Activated CD8-positive, alpha-beta T cell treated with anti-CD3 and anti-CD28 coated beads for 36 hours (primary cell): Measurements from ENCODE around the gene TNNT3. TPM values are rescaled to one million over a fixed set of nuclear protein-coding genes. Genes with fewer than 3 reads are reported as not detected.
A peak's percentile ranks its signal among the peaks of the same experiment; 100 is the strongest.

ENCODE experiments used
- ATAC-seq: fragments of 200-7000 bp; cut with Tn5 transposase; one replicate; pipeline ENCODE4 v1.10.0; 2021; ENCODE audit warnings: mild to moderate bottlenecking, moderate library complexity
- CTCF ChIA-PET: fragments of 350-600 bp; sonication (Branson Sonifier 250); formaldehyde crosslinking; loops from one replicate; lab custom pipeline; 2021; ENCODE audit warnings: antibody characterized with exemption; lab: Charles Lee
- POLR2A ChIA-PET: fragments of 350-600 bp; sonication (Branson Sonifier 250); formaldehyde crosslinking; loops from one replicate; lab custom pipeline; 2021; ENCODE audit warnings: antibody characterized with exemption; lab: Charles Lee
- DNase-seq: peaks from one replicate; pipeline ENCODE4 v3.0.0-alpha.2; 2020
- H3K27ac Mint-ChIP-seq: one replicate; pipeline ENCODE4 v1.8.0; 2021; ENCODE audit warnings: mild to moderate bottlenecking, mixed read lengths
- H3K27me3 Mint-ChIP-seq: one replicate; pipeline ENCODE4 v1.8.0; 2021; ENCODE audit warnings: mixed read lengths
- H3K36me3 Mint-ChIP-seq: one replicate; pipeline ENCODE4 v1.8.0; 2021; ENCODE audit warnings: low read depth, mixed read lengths
- H3K4me1 Mint-ChIP-seq: one replicate; pipeline ENCODE4 v1.8.0; 2021; ENCODE audit warnings: low read depth, mixed read lengths
- H3K4me3 Mint-ChIP-seq: one replicate; pipeline ENCODE4 v1.8.0; 2021; ENCODE audit warnings: mild to moderate bottlenecking, moderate library complexity, mixed read lengths
- H3K9me3 Mint-ChIP-seq: one replicate; pipeline ENCODE4 v1.8.0; 2021; ENCODE audit warnings: mixed read lengths
- CTCF ChIP-seq: fragments of 200-600 bp; IDR thresholded peaks from one replicate; pipeline ENCODE4 v1.8.0; 2022; ENCODE audit warnings: antibody characterized with exemption, mild to moderate bottlenecking
- intact Hi-C: fragments of 100-400 bp; cut with micrococcal nuclease; formaldehyde crosslinking; loops from one replicate; pipeline ENCODE4 v1.10.0; 2022
- total RNA-seq, 2 experiments: library from RNA; stranded (reverse); gene quantifications; one replicate each; pipeline ENCODE4 v1.2.3, GENCODE V29; 2021

Gene TNNT3
- 1 to 10 TPM; 4.9 to 5.4 TPM for total RNA-seq

GRCh38 chr11:1919391-1920127 lies at the start of gene TNNT3:
Gene TNNT3 (plus strand): TSS chr11:1919703. CDS start chr11:1922875, 3,172 bp downstream.
- peaks cover 4% of the 10 kb centered on the region for H3K27me3 Mint-ChIP-seq
- H3K4me1 Mint-ChIP-seq: peaks cover 17% of the 10 kb centered on the region
- peaks cover 1% of the 10 kb centered on the region for H3K9me3 Mint-ChIP-seq
- no peak for DNase-seq
- intact Hi-C loops: loop anchor here (5.0 kb wide), 1 partner anchor 37 kb away; no protein-coding TSS in a partner anchor
- ChIA-PET POLR2A (interaction anchor here (0.9 to 4.8 kb wide), 2 partner anchors 30 to 65 kb away, joined by 3 to 62 read pairs; partner anchors contain the start of gene PRR33), CTCF (no interaction called here)
- TF ChIP-seq CTCF: no peak
- H3K27ac Mint-ChIP-seq: no peak within 1 kb of the TSS
- H3K36me3 Mint-ChIP-seq: no peaks in the 10 kb centered on the region
- H3K4me3 Mint-ChIP-seq: no peak within 1 kb of the TSS
- ATAC-seq: no peak

- Mint-ChIP-seq H3K27ac (no peak overlapping the region), H3K4me1 (peaks cover 53% of the 10 kb centered on the region), H3K27me3 (no peaks in the 10 kb centered on the region), H3K36me3 (peaks cover 2% of the 10 kb centered on the region), H3K4me3 (peak overlapping the region; percentile 9), H3K9me3 (no peaks in the 10 kb centered on the region)
- TF ChIP-seq CTCF: no peak
- DNase-seq: no peak
- CTCF ChIA-PET: interaction anchor here (0.9 to 2.8 kb wide), 5 partner anchors 12 to 280 kb away, joined by 4 to 34 read pairs (median 5); partner anchors contain the start of gene LSP1
- POLR2A ChIA-PET: interaction anchor here (0.7 to 3.1 kb wide), 5 partner anchors 12 to 80 kb away, joined by 3 to 20 read pairs (median 3); partner anchors contain the start of gene LSP1
- intact Hi-C loops: no loop called here
- no peak for ATAC-seq
Measured at GRCh38 chr11:1870326-1870696, 49.2 kb upstream of the TNNT3 start.

- no peaks in the 10 kb centered on the region for H3K36me3 Mint-ChIP-seq
- CTCF ChIA-PET: interaction anchor here (0.9 to 2.8 kb wide), 3 partner anchors 11 to 279 kb away, joined by 4 to 34 read pairs (median 9); no protein-coding TSS in a partner anchor
- TF ChIP-seq CTCF: no peak
Measured at GRCh38 chr11:1870721-1871466, 48.6 kb upstream of the TNNT3 start.

GRCh38 chr11:1871531-1871930 lies 48.0 kb upstream of the TNNT3 start:
- ATAC-seq (no peak), DNase-seq (no peak)
- intact Hi-C loops: no loop called here
- Mint-ChIP-seq H3K4me1 (peaks cover 54% of the 10 kb centered on the region), H3K36me3 (no peaks in the 10 kb centered on the region), H3K27me3 (no peaks in the 10 kb centered on the region), H3K4me3 (no peak overlapping the region), H3K9me3 (no peaks in the 10 kb centered on the region), H3K27ac (no peak overlapping the region)
- no peak for TF ChIP-seq CTCF
- CTCF ChIA-PET: interaction anchor here (2.8 kb wide), 1 partner anchor 10 kb away, joined by 34 read pairs; no protein-coding TSS in a partner anchor
- POLR2A ChIA-PET: interaction anchor here (0.8 to 3.1 kb wide), 3 partner anchors 13 to 20 kb away, joined by 3 to 20 read pairs (median 3); partner anchors contain the start of genes LSP1 and PRR33

More at GRCh38 chr11:1870721-1871466, 48.6 kb upstream of the TNNT3 start:
- ATAC-seq (peak; percentile 79), DNase-seq (peak; percentile 61)
- peak overlapping the region; percentile 9 for H3K4me3 Mint-ChIP-seq
- H3K4me1 Mint-ChIP-seq: peaks cover 51% of the 10 kb centered on the region
- no peaks in the 10 kb centered on the region for H3K27me3 Mint-ChIP-seq
- H3K9me3 Mint-ChIP-seq: no peaks in the 10 kb centered on the region
- intact Hi-C loops: no loop called here
- POLR2A ChIA-PET: interaction anchor here (0.7 to 3.1 kb wide), 6 partner anchors 13 to 79 kb away, joined by 3 to 20 read pairs (median 3); partner anchors contain the start of genes LSP1 and PRR33
- peak overlapping the region; percentile 22 for H3K27ac Mint-ChIP-seq
